ENCODE results near the gene FBXO11.
"Not testable (repeated sequence)": the region's sequence is repeated elsewhere in the genome, so short reads cannot be mapped to it uniquely, and the experiment has no call there.

FBXO11 gene

GRCh38 chr2:47906157-47907038 lies at the start of gene FBXO11:
Gene FBXO11 (minus strand): TSS chr2:47906498. CDS start chr2:47905720, 778 bp downstream.
- DNase-seq = peak; percentile 96

- DNase-seq = no peak
These were observed 44.3 kb upstream of the FBXO11 start for GRCh38 chr2:47950340-47951301.

- no peak for DNase-seq
These were observed 40.3 kb upstream of the FBXO11 start for GRCh38 chr2:47946593-47946992.

GRCh38 chr2:47945046-47945781 lies 38.9 kb upstream of the FBXO11 start:
- DNase-seq = no peak

GRCh38 chr2:47941936-47942335 lies 35.6 kb upstream of the FBXO11 start:
- DNase-seq = no peak

- no peak for DNase-seq
These were observed 31.4 kb upstream of the FBXO11 start for GRCh38 chr2:47937677-47938076.

- no peak for DNase-seq
These were observed 28.8 kb upstream of the FBXO11 start for GRCh38 chr2:47935071-47935470.

- DNase-seq = no peak
These were observed 11.7 kb upstream of the FBXO11 start for GRCh38 chr2:47918043-47918442.

GRCh38 chr2:47917276-47917961 lies 11.1 kb upstream of the FBXO11 start:
- DNase-seq = no peak

GRCh38 chr2:47916412-47916811 lies 10.1 kb upstream of the FBXO11 start:
- DNase-seq = no peak

- DNase-seq = not testable (repeated sequence)
These were observed 4.4 kb upstream of the FBXO11 start for GRCh38 chr2:47910662-47911061.

- no peak for DNase-seq
These were observed 2.4 kb upstream of the FBXO11 start for GRCh38 chr2:47908682-47909081.

GRCh38 chr2:47907039-47907781 lies 912 bp upstream of the FBXO11 start:
- DNase-seq = no peak

GRCh38 chr2:47905386-47906156 lies 727 bp downstream of the FBXO11 start:
- peak; percentile 46 for DNase-seq

GRCh38 chr2:47903781-47904490 lies 2.4 kb downstream of the FBXO11 start:
- no peak for DNase-seq

GRCh38 chr2:47901892-47902291 lies 4.4 kb downstream of the FBXO11 start:
- DNase-seq = not testable (repeated sequence)

GRCh38 chr2:47900857-47901256 lies 5.4 kb downstream of the FBXO11 start:
- no peak for DNase-seq

GRCh38 chr2:47899915-47900816 lies 6.1 kb downstream of the FBXO11 start:
- DNase-seq = no peak

All from NCI-H2107 (cell line).